CD14-positive monocyte (primary cell): Measurements from ENCODE around the gene AMIGO2. TPM values are rescaled to one million over a fixed set of nuclear protein-coding genes. Genes with fewer than 3 reads are reported as not detected.

Experiments
- DNase-seq, 3 donors: peaks; one replicate each; pipeline ENCODE4 v3.0.0-alpha.2; 2011 to 2022
- H2AFZ ChIP-seq: 2 replicates; pipeline ENCODE4 v1.6.0; 2012; ENCODE audit warnings: mild to moderate bottlenecking, low read depth, low read length, inconsistent platforms; ENCODE audit not compliant: insufficient read depth, poor library complexity, severe bottlenecking
- H3K27ac ChIP-seq, 2 donors: 1 replicate in 1 of 2; 2 replicates in 1 of 2; pipeline ENCODE4 v1.5.1; 2012 to 2013; ENCODE audit warnings: low read length in 2 of 2, control low read depth in 1 of 2, inconsistent platforms in 1 of 2, low read depth in 1 of 2, mild to moderate bottlenecking in 1 of 2
- H3K27me3 ChIP-seq, 2 donors: one replicate each; pipeline versions ENCODE4 v1.6.0 to v1.6.1; 2011 to 2013; ENCODE audit warnings: low read length in 2 of 2; ENCODE audit not compliant: control insufficient read depth in 2 of 2, insufficient read depth in 2 of 2
- H3K36me3 ChIP-seq, 2 donors: replicated peaks in 1 of 2; 1 replicate in 1 of 2; 2 replicates in 1 of 2; pipeline versions ENCODE4 v1.5.1 to v1.6.1; 2012 to 2013; ENCODE audit warnings: low read length in 2 of 2, control low read depth in 1 of 2, inconsistent platforms in 1 of 2, mild to moderate bottlenecking in 1 of 2; ENCODE audit not compliant: insufficient read depth in 2 of 2, control insufficient read depth in 1 of 2
- H3K4me1 ChIP-seq, 2 donors: 1 replicate in 1 of 2; 2 replicates in 1 of 2; pipeline versions ENCODE4 v1.5.1 to v1.6.1; 2012 to 2013; ENCODE audit warnings: low read length in 2 of 2, control low read depth in 1 of 2, inconsistent platforms in 1 of 2, mild to moderate bottlenecking in 1 of 2, moderate library complexity in 1 of 2; ENCODE audit not compliant: insufficient read depth in 2 of 2, control insufficient read depth in 1 of 2
- H3K4me2 ChIP-seq: replicated peaks from 2 replicates; pipeline ENCODE3; 2012; ENCODE audit warnings: low read length, moderate library complexity, mild to moderate bottlenecking; ENCODE audit not compliant: poor library complexity, severe bottlenecking; ENCODE audit errors: extremely low read depth
- H3K4me3 ChIP-seq, 3 experiments: fragments of 200-600 bp in 1 of 3; sonication (generic) in 1 of 3; replicated peaks in 1 of 3; 1 replicate in 2 of 3; 2 replicates in 1 of 3; pipeline ENCODE4 v1.5.1; 2011 to 2013; ENCODE audit warnings: low read length in 3 of 3, mild to moderate bottlenecking in 3 of 3, control low read depth in 2 of 3, low read depth in 2 of 3, inconsistent platforms in 1 of 3, moderate library complexity in 1 of 3
- H3K79me2 ChIP-seq: 2 replicates; pipeline ENCODE4 v1.6.0; 2012; ENCODE audit warnings: mild to moderate bottlenecking, control low read depth, inconsistent platforms, low read length, moderate library complexity; ENCODE audit not compliant: insufficient read depth
- H3K9ac ChIP-seq: 2 replicates; pipeline ENCODE4 v1.6.0; 2017; ENCODE audit warnings: low read length, mild to moderate bottlenecking; ENCODE audit not compliant: insufficient read depth, poor library complexity, severe bottlenecking
- H3K9me3 ChIP-seq, 2 donors: replicated peaks in 1 of 2; 1 replicate in 1 of 2; 2 replicates in 1 of 2; pipeline versions ENCODE4 v1.5.1 to v1.6.1; 2012 to 2013; ENCODE audit warnings: low read length in 2 of 2, control low read depth in 1 of 2; ENCODE audit not compliant: control insufficient read depth in 1 of 2, insufficient read depth in 1 of 2
- H4K20me1 ChIP-seq: 2 replicates; pipeline ENCODE4 v1.6.0; 2012; ENCODE audit warnings: mild to moderate bottlenecking, low read length, control low read depth, moderate library complexity; ENCODE audit not compliant: insufficient read depth
- H3K27ac Mint-ChIP-seq, 7 donors: one replicate each; pipeline ENCODE4 v1.8.0; 2020; ENCODE audit warnings: mild to moderate bottlenecking in 7 of 7, mixed read lengths in 7 of 7, moderate library complexity in 6 of 7, inconsistent platforms in 2 of 7
- H3K27me3 Mint-ChIP-seq, 3 donors: one replicate each; pipeline ENCODE4 v1.8.0; 2021 to 2022; ENCODE audit warnings: low read depth in 3 of 3, mild to moderate bottlenecking in 3 of 3, mixed read lengths in 3 of 3, moderate library complexity in 3 of 3, inconsistent platforms in 1 of 3
- H3K36me3 Mint-ChIP-seq, 2 donors: one replicate each; pipeline ENCODE4 v1.8.0; 2020; ENCODE audit warnings: mixed read lengths in 2 of 2, inconsistent platforms in 1 of 2, mild to moderate bottlenecking in 1 of 2
- H3K4me1 Mint-ChIP-seq: one replicate; pipeline ENCODE4 v1.8.0; 2020; ENCODE audit warnings: mild to moderate bottlenecking, mixed read lengths
- H3K4me3 Mint-ChIP-seq, 2 donors: one replicate each; pipeline ENCODE4 v1.8.0; 2020; ENCODE audit warnings: mild to moderate bottlenecking in 2 of 2, mixed read lengths in 2 of 2, moderate library complexity in 1 of 2
- H3K9me3 Mint-ChIP-seq, 7 donors: one replicate each; pipeline ENCODE4 v1.8.0; 2020 to 2022; ENCODE audit warnings: mixed read lengths in 7 of 7, mild to moderate bottlenecking in 6 of 7, moderate library complexity in 6 of 7, inconsistent platforms in 2 of 7
- CTCF ChIP-seq: fragments of 200-600 bp; IDR thresholded peaks from one replicate; pipeline ENCODE4 v1.8.0; 2022; ENCODE audit warnings: antibody characterized with exemption, mild to moderate bottlenecking
- WGBS: methylation state at CpG from one replicate; pipeline ENCODE4 v1.1.5; 2013; ENCODE audit warnings: missing lambda C conversion rate; ENCODE audit not compliant: insufficient coverage; 5-methylcytosine and 5-hydroxymethylcytosine counted together
- intact Hi-C, 2 donors: fragments of 100-400 bp; cut with micrococcal nuclease; formaldehyde crosslinking; loops; one replicate each; pipeline versions ENCODE4 v1.15.0 to v1.15.1; 2023
- polyA plus RNA-seq, 3 donors: library from polyadenylated mRNA; depleted of rRNA in 1 of 3; unstranded in 2 of 3; stranded (reverse) in 1 of 3; fragments of 300-500 nt in 2 of 3; fragments of >200 nt in 1 of 3; fragmentation: Illumina TruSeq in 2 of 3; gene quantifications; 1 replicate in 2 of 3; 2 replicates in 1 of 3; pipeline ENCODE4 v1.2.3, GENCODE V29; 2012 to 2021

AMIGO2 gene
- polyA plus RNA-seq, 3 donors: 0.14 to 0.77 (median 0.21) TPM

GRCh38 chr12:47105914-47106674 is 26.3 kb upstream of the AMIGO2 start:
- Histone ChIP-seq H2AFZ (no peak overlapping the region), H3K79me2 (no peaks in the 10 kb centered on the region), H3K27me3 (no peaks in the 10 kb centered on the region), H3K9me3 (no peaks in the 10 kb centered on the region), H3K4me2 (no peak overlapping the region), H3K4me1 (no peaks in the 10 kb centered on the region), H3K27ac (no peak overlapping the region), H4K20me1 (no peaks in the 10 kb centered on the region), H3K36me3 (no peaks in the 10 kb centered on the region), H3K4me3 (no peak overlapping the region), H3K9ac (no peak overlapping the region)
- Mint-ChIP-seq H3K4me1 (peaks cover 10% of the 10 kb centered on the region), H3K9me3 (no peaks in the 10 kb centered on the region), H3K27ac (no peak overlapping the region), H3K36me3 (peaks cover 0 to 3% of the 10 kb centered on the region in 2 donors), H3K4me3 (no peak overlapping the region), H3K27me3 (peaks cover 0 to 2% (median 1%) of the 10 kb centered on the region in 3 donors)
- intact Hi-C loops: no loop called here
- DNase-seq: no peak
- no peak for TF ChIP-seq CTCF
- 97% methylated on average over 6 of the region's 10 CpGs for WGBS

DNA sequence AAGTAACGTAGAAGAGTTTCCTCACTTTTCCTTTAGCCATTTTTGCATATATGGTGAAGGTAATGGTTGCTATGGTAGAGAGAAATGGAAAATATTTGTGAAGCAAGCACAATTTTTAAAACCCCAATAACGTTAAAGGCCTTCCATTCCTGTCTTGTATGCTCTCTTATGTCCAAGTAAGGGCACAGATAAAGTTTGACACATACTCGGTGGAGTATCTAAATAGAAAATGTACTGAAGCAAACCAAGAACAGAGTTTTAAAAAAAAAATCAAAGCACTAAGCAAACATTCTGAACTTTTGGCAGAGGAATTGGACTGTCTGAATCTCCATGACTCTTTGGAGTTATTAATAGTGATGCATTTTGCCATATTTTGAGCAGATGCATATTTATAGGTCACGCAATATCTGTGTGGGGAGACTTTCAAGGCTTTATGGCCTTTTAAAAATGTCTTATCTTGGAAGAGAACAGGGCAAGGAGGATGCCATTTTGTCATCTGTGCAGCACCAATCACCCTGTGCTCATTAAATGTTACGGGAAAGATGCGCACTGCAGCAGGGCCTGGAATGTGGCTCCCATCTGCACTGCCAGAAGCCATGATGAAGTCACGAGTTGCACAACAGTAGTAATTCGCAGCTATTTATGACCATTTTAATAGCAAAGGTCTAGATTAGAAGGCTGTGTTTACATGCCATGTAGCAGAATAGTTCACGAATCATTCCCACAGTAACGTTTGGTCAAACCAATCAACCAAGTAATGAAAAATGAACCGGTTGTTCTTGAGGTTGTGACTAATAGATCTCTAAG is 23.3 kb upstream of the AMIGO2 start:
- Histone ChIP-seq H2AFZ (no peak overlapping the region), H3K4me3 (no peak overlapping the region), H3K9ac (no peak overlapping the region), H3K36me3 (no peaks in the 10 kb centered on the region), H3K4me1 (no peaks in the 10 kb centered on the region), H3K27ac (no peak overlapping the region), H4K20me1 (no peaks in the 10 kb centered on the region), H3K9me3 (no peaks in the 10 kb centered on the region), H3K27me3 (no peaks in the 10 kb centered on the region), H3K4me2 (no peak overlapping the region), H3K79me2 (no peaks in the 10 kb centered on the region)
- peaks cover 0 to 2% (median 0%) of the 10 kb centered on the region in 7 donors for H3K9me3 Mint-ChIP-seq
- peaks cover 1 to 5% (median 2%) of the 10 kb centered on the region in 3 donors for H3K27me3 Mint-ChIP-seq
- peaks cover 0 to 1% of the 10 kb centered on the region in 2 donors for H3K36me3 Mint-ChIP-seq
- H3K4me1 Mint-ChIP-seq: peaks cover 2% of the 10 kb centered on the region
- no peak overlapping the region for H3K27ac Mint-ChIP-seq
- DNase-seq: no peak
- no peak for TF ChIP-seq CTCF
- WGBS: 98% methylated on average over 5 of the region's 11 CpGs
- no peak overlapping the region for H3K4me3 Mint-ChIP-seq
- intact Hi-C loops: no loop called here
